Caco-2 (cell line): ENCODE data around the gene MCF2. TPM values are rescaled to one million over a fixed set of nuclear protein-coding genes. Genes with fewer than 3 reads are reported as not detected.

ENCODE experiments used
- BruUV-seq: library from RNA; stranded (reverse); fragments of 400-500 nt; replicated peaks from 2 replicates; lab custom pipeline; 2021; lab: Mats Ljungman, UMichigan
- CTCF ChIA-PET: fragments of 300-600 bp; sonication (Branson Sonifier 250); formaldehyde crosslinking; loops from one replicate; lab custom pipeline; 2022; ENCODE audit warnings: antibody characterized with exemption; lab: Charles Lee
- POLR2A ChIA-PET: fragments of 300-600 bp; sonication (Branson Sonifier 250); formaldehyde crosslinking; loops from one replicate; lab custom pipeline; 2022; ENCODE audit warnings: antibody characterized with exemption; lab: Charles Lee
- DNase-seq, 2 experiments: peaks; one replicate each; pipeline versions ENCODE4 v3.0.0 to v3.0.0-alpha.2; 2020 to 2022
- H3K27me3 ChIP-seq: replicated peaks from 2 replicates; pipeline ENCODE4 v1.6.0; 2011; ENCODE audit warnings: low read length; ENCODE audit not compliant: control insufficient read depth, insufficient read depth
- H3K36me3 ChIP-seq: 2 replicates; pipeline ENCODE4 v1.5.1; 2011; ENCODE audit warnings: low read length; ENCODE audit not compliant: control insufficient read depth, insufficient read depth
- H3K4me1 ChIP-seq: fragments of 250-450 bp; sonication (Bioruptor Pico); 2 replicates; pipeline ENCODE4 v1.5.1; 2020; ENCODE audit warnings: mild to moderate bottlenecking
- H3K4me3 ChIP-seq: 2 replicates; pipeline ENCODE4 v1.5.1; 2011; ENCODE audit warnings: low read depth, mild to moderate bottlenecking, control low read depth, low read length
- H3K9me3 ChIP-seq: fragments of 250-450 bp; sonication (Bioruptor Pico); 2 replicates; pipeline ENCODE4 v1.5.1; 2020; ENCODE audit warnings: mild to moderate bottlenecking, moderate library complexity
- H3K27ac Mint-ChIP-seq: one replicate; pipeline ENCODE4 v1.8.0; 2022; ENCODE audit warnings: mixed read lengths; ENCODE audit not compliant: unreplicated experiment
- H3K27me3 Mint-ChIP-seq: one replicate; pipeline ENCODE4 v1.8.0; 2022; ENCODE audit warnings: mixed read lengths; ENCODE audit not compliant: insufficient read depth, unreplicated experiment
- H3K36me3 Mint-ChIP-seq: one replicate; pipeline ENCODE4 v1.8.0; 2022; ENCODE audit warnings: mild to moderate bottlenecking, mixed read lengths; ENCODE audit not compliant: insufficient read depth, unreplicated experiment
- H3K4me1 Mint-ChIP-seq: one replicate; pipeline ENCODE4 v1.8.0; 2022; ENCODE audit warnings: low read depth, mixed read lengths; ENCODE audit not compliant: unreplicated experiment
- H3K4me3 Mint-ChIP-seq: one replicate; pipeline ENCODE4 v1.8.0; 2022; ENCODE audit warnings: mild to moderate bottlenecking, moderate library complexity, mixed read lengths; ENCODE audit not compliant: unreplicated experiment
- H3K9me3 Mint-ChIP-seq: one replicate; pipeline ENCODE4 v1.8.0; 2022; ENCODE audit warnings: mixed read lengths; ENCODE audit not compliant: unreplicated experiment
- intact Hi-C: fragments of 100-400 bp; cut with micrococcal nuclease; formaldehyde crosslinking; loops from one replicate; pipeline ENCODE4 v1.10.0; 2022; ENCODE audit not compliant: unreplicated experiment
- total RNA-seq: library from RNA; stranded (reverse); gene quantifications from 2 replicates; pipeline ENCODE4 v1.2.3, GENCODE V29; 2022
- TF ChIP-seq, protein P1 (sequence below), 2 experiments: fragments of 200-600 bp in 1 of 2; IDR thresholded peaks; 1 replicate in 1 of 2; 2 replicates in 1 of 2; pipeline versions ENCODE4 v1.5.1 to v1.8.0; 2011 to 2022; ENCODE audit warnings: antibody characterized with exemption in 1 of 2, control low read depth in 1 of 2, inconsistent platforms in 1 of 2, low read depth in 1 of 2, low read length in 1 of 2, mild to moderate bottlenecking in 1 of 2, moderate library complexity in 1 of 2; ENCODE audit not compliant: insufficient read depth in 1 of 2, severe bottlenecking in 1 of 2, unreplicated experiment in 1 of 2

MCF2 gene
- total RNA-seq, 1 experiment from 2014 or later = not detected

DNA sequence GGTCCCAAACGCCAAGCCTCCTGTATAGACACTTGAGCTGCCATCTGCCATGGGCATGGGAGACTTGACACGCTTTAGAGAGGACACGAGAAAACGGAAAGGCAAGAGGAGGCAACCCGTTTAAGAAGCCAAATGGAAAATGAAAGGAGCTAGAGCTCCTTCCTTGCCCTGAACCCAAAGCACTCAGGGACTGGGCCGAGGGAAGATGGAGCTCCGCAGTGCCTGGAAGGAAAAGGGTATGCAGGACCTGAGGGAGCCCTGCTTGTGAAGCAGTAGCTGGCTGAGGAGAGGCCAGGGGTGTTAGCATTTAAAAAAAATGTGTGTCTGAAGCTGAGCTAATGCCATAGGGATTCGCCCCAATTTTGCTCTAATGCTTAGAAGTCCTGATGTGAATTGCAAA is 15.1 kb downstream of the MCF2 start:
- no peak for DNase-seq
- intact Hi-C loops = no loop called here
- H3K9me3 Mint-ChIP-seq = no peaks in the 10 kb centered on the region
- POLR2A ChIA-PET = no interaction called here
- no peaks in the 10 kb centered on the region for H3K36me3 ChIP-seq
- TF ChIP-seq, protein P1, sequence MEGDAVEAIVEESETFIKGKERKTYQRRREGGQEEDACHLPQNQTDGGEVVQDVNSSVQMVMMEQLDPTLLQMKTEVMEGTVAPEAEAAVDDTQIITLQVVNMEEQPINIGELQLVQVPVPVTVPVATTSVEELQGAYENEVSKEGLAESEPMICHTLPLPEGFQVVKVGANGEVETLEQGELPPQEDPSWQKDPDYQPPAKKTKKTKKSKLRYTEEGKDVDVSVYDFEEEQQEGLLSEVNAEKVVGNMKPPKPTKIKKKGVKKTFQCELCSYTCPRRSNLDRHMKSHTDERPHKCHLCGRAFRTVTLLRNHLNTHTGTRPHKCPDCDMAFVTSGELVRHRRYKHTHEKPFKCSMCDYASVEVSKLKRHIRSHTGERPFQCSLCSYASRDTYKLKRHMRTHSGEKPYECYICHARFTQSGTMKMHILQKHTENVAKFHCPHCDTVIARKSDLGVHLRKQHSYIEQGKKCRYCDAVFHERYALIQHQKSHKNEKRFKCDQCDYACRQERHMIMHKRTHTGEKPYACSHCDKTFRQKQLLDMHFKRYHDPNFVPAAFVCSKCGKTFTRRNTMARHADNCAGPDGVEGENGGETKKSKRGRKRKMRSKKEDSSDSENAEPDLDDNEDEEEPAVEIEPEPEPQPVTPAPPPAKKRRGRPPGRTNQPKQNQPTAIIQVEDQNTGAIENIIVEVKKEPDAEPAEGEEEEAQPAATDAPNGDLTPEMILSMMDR (IDR thresholded peaks at IDR 0.05; ENCODE audit: insufficient read depth in 1 of 2, low read depth in 1 of 2, low read length in 1 of 2, severe bottlenecking in 1 of 2, unreplicated experiment in 1 of 2) = no peak
- H3K9me3 ChIP-seq = no peaks in the 10 kb centered on the region
- no TSS peak for BruUV-seq
- no peak overlapping the region for H3K4me3 Mint-ChIP-seq
- CTCF ChIA-PET = no interaction called here
- no peaks in the 10 kb centered on the region for H3K4me1 Mint-ChIP-seq
- no peaks in the 10 kb centered on the region for H3K4me1 ChIP-seq
- H3K27me3 Mint-ChIP-seq = no peaks in the 10 kb centered on the region
- no peaks in the 10 kb centered on the region for H3K36me3 Mint-ChIP-seq
- no peak overlapping the region for H3K27ac Mint-ChIP-seq
- H3K4me3 ChIP-seq = no peak overlapping the region
- no peaks in the 10 kb centered on the region for H3K27me3 ChIP-seq

DNA sequence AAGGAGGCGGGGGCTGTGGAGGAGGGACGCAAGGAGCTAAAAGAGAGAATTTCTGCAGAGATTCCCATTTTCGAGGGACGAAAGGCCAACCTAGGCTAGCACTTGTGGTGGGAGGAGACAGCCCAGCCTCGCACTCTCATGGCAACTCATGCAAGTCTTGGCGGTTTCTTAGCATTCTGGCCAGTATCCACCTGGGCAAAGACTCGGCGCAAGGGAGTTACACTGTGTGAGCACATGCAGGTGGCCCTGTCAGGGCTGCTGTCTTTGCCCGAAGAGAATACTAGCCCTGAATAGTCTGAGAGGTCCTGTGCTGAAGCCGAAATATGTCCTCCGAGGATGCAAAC is 15.5 kb downstream of the MCF2 start:
- Histone ChIP-seq H3K9me3 (no peaks in the 10 kb centered on the region), H3K27me3 (no peaks in the 10 kb centered on the region), H3K36me3 (no peaks in the 10 kb centered on the region), H3K4me1 (no peaks in the 10 kb centered on the region), H3K4me3 (no peak overlapping the region)
- Mint-ChIP-seq H3K9me3 (no peaks in the 10 kb centered on the region), H3K4me3 (no peak overlapping the region), H3K36me3 (no peaks in the 10 kb centered on the region), H3K27me3 (no peaks in the 10 kb centered on the region), H3K27ac (no peak overlapping the region), H3K4me1 (no peaks in the 10 kb centered on the region)
- no peak for DNase-seq
- TF ChIP-seq, protein P1 (IDR thresholded peaks at IDR 0.05; ENCODE audit: insufficient read depth in 1 of 2, low read depth in 1 of 2, low read length in 1 of 2, severe bottlenecking in 1 of 2, unreplicated experiment in 1 of 2) = no peak
- CTCF ChIA-PET = no interaction called here
- POLR2A ChIA-PET = no interaction called here
- BruUV-seq = no TSS peak
- intact Hi-C loops = no loop called here

DNA sequence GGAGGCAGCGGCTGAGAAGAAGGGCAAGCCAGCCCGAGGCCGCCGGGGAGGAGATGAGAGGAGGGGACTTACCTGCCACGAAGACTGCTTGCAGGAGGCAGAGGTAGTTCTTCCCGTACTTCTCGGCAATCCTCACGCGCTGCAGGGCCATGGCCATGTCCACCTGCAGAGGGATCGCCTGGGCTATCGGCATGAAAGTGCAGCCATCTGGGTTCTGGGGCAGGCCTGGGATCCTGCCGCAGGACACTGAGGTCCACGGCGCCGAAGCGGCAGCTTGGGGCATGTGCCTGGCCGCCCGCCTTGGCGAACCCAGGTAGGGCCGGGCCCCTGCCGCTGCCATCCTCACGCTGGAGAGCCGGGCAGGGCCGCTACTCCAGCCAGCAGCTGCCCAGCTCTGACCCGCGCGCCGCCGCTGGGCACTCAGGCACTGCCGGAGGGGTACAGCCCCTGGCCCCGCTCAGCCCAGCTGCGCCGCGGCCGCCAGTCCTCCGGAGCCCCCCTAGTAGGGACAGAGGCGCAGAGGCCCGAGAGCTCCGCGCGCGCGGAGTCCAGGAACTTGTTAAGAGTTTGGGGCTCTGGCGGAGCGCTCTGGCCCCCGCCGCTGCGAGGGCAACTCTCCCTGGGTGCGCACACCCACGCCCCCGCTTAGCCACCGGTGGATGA is 16.0 kb downstream of the MCF2 start:
- Histone ChIP-seq H3K4me3 (no peak overlapping the region), H3K9me3 (no peaks in the 10 kb centered on the region), H3K27me3 (no peaks in the 10 kb centered on the region), H3K36me3 (no peaks in the 10 kb centered on the region), H3K4me1 (no peaks in the 10 kb centered on the region)
- no TSS peak for BruUV-seq
- intact Hi-C loops = no loop called here
- POLR2A ChIA-PET = no interaction called here
- Mint-ChIP-seq H3K9me3 (no peaks in the 10 kb centered on the region), H3K27me3 (no peaks in the 10 kb centered on the region), H3K36me3 (no peaks in the 10 kb centered on the region), H3K4me3 (no peak overlapping the region), H3K4me1 (no peaks in the 10 kb centered on the region), H3K27ac (no peak overlapping the region)
- CTCF ChIA-PET = no interaction called here
- TF ChIP-seq, protein P1 (IDR thresholded peaks at IDR 0.05; ENCODE audit: insufficient read depth in 1 of 2, low read depth in 1 of 2, low read length in 1 of 2, severe bottlenecking in 1 of 2, unreplicated experiment in 1 of 2) = no peak
- no peak for DNase-seq
